HG03469 (cell line): ENCODE measurements around the gene NKAPL.

ENCODE experiments used
- ATAC-seq: cut with Tn5 transposase; IDR thresholded peaks from one replicate; pipeline ENCODE4 v1.9.1; 2021; ENCODE audit warnings: mild to moderate bottlenecking, moderate library complexity, moderate number of reproducible peaks; ENCODE audit not compliant: unreplicated experiment

Gene NKAPL

DNA sequence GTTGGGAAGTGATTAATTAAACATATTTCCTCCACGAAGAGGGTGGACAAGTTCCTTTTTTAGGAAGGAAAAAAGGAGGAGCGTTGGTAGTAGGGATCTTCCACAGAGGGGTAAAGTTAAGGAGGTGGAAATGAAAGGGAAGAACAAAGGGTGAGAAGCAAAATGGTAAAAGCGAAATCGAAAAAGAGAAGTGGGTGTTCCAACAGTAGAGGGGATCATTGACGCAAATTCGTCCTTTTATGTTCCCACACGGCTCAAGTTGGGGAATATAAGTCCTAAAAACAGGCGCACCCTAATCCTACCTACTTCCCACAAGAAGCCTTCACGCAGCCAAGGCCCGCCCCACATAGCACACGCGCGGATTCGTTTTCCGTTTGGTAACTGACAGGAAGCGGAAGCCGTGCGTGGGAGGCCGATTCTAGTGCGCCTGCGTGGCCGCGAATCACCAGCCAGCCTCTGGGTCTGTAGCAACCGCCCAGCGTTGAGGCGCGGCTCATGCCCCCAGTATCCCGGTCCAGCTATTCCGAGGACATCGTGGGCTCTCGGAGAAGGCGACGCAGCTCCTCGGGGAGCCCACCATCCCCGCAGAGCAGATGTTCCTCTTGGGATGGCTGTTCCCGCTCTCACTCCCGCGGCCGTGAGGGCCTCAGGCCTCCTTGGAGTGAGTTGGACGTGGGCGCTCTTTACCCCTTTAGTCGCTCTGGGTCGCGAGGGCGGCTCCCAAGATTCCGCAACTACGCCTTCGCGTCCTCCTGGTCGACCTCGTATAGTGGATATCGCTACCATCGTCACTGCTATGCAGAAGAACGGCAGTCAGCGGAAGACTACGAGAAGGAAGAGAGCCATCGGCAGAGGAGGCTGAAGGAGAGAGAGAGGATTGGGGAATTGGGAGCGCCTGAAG, at the start of gene NKAPL:
Gene NKAPL, plus strand, starts transcription at position 421 of the 901 bp plus-strand sequence. Its CDS starts 75 bp downstream, at position 496.
- ATAC-seq = no peak

DNA sequence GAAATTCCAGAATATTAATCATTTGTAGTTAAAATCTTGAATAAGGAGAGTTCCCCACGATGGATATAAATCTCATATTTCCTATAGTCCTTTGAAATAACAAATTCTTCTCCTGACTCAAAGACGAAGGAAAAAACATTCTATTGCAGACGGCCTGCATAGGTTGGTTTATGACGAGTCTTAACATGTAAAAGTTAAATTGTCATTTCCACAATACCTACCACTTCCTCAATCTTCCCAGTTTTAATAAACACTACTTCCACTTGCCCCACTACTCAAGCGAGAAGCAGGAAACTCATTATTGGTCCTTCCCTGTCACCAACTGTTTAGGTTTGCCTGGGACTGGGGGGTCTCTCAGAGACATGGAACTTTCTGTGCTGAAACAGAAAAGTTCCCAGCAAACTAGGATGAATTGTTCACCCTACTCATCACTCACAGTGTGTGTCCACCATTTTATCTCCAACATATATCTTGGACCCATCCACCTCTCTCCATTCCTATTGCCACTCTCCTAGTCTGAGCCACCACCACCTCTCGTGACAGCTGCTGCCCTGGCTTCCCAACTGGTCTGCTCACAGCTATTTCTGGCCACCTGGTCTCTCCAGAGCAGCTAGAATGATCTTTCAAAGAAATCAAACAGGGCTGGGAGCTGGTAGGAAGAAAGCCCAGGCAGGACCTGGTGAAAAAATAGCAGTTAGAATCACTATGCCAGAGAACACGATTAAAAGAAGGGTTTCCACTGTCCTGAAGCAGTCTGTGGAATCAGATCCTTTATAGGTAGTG, 49.2 kb upstream of the NKAPL start:
- no peak for ATAC-seq

DNA sequence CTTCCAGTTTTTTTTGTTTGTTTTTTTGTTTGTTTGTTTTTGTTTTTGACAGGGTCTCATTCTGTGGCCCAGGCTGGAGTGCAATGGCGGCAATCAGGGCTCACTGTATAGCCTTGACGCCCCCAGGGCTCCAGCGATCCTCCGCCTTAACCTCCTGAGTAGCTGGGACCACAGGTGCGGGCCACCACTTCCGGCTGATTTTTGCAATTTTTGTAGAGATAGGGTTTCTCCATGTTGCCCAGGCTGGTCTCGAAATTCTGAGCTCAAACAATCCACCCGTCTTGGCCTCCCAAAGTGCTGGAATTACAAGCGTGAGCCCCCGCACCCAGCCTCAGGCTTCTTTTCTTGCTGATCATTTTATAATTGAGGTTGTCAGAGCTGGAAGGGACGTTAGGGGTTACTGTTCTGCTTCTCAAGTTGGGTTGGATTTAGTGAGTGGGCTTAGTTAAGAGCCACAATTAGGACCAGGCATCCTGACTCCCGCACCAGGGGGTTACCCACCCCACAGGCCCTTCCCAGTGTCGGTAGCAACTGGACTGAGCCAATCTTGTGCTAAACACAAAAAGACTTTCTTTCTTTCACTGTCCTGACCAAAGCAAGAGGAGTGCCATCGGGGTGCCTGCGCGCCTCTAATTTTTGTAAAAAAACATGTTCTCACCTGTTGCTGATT, 47.1 kb upstream of the NKAPL start:
- no peak for ATAC-seq

DNA sequence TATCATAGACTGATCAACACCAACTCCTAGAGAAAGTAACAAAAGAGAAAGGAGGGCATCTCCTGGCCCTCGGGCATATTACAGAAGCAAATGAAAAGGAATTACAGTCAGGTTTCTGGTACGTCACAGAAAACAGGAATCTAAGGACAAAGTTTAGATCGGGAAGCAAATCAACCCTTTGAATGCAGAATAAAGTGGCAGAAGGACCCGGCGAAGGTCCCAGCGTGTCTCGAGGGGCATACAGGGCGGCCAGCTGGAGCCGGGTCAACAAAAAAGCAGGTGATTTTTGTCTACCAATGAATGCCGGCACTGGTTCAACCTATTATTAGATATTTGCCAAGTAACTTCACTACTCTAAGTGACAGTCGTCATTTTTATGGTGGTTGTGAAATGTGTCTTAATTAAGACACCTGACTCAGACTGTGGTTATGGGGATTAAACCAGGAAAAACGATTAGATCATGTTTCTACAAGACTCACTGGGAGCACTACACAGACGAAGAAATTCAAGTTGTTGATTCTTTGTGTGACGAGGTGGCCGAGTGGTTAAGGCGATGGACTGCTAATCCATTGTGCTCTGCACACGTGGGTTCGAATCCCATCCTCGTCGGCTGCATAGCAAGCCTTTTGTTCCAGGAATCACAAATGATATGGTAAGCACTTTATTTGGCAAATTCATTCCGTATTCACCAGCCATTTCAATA, 46.4 kb upstream of the NKAPL start:
- ATAC-seq = no peak

DNA sequence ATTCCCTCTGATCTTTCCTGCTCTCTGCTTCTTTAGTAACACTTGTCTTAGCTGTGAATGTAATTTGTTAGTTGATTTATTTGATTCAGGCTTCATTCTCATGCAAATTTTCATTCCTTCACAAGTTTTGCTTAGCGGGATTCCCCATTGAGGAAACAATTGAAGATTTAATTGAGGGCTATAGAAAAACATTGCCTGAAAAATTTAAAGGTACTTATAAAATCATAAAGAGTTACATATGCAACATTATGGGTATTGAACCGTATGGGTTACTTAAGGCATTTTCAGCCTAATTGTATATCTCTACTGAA, 45.9 kb upstream of the NKAPL start:
- ATAC-seq = no peak

DNA sequence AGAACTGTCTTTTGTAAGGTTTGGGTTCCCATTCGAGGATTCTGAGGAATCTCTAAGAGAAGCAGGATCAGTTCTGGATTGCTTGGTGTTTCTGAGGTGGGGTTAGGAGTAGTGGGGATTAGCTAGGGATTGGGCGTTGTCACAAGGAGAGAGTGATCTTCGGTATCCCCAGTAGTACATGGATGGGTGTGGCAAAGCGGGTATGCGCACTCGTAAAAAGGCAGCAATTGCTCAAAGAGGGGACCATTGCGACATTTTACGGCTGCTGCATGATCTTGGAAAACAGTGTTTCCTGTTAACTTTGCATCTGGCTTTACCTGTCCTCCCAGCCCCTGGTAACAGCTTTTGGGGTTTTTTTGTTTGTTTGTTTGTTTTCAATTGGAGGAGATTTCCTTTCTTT, 43.7 kb upstream of the NKAPL start:
- no peak for ATAC-seq

DNA sequence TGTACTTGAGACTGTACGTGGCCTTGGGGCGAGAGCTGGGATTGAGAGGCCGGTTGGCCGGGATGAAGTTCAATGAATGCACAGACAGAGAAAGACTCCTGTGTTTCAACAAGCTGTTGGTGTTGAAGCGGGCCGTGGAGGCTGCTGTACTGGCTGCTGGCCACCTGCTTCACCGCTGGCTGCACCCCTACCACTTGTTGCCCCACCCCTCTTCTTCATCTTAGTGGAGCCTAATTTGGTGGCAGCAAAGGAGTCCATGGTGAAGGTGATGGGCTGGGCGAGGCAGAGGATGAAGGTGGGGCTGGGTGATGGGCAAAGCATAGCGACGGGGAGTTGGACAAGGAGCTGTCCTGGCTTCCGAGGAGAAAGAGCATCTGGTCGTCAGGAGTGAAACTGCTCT, 41.2 kb upstream of the NKAPL start:
- ATAC-seq = no peak

DNA sequence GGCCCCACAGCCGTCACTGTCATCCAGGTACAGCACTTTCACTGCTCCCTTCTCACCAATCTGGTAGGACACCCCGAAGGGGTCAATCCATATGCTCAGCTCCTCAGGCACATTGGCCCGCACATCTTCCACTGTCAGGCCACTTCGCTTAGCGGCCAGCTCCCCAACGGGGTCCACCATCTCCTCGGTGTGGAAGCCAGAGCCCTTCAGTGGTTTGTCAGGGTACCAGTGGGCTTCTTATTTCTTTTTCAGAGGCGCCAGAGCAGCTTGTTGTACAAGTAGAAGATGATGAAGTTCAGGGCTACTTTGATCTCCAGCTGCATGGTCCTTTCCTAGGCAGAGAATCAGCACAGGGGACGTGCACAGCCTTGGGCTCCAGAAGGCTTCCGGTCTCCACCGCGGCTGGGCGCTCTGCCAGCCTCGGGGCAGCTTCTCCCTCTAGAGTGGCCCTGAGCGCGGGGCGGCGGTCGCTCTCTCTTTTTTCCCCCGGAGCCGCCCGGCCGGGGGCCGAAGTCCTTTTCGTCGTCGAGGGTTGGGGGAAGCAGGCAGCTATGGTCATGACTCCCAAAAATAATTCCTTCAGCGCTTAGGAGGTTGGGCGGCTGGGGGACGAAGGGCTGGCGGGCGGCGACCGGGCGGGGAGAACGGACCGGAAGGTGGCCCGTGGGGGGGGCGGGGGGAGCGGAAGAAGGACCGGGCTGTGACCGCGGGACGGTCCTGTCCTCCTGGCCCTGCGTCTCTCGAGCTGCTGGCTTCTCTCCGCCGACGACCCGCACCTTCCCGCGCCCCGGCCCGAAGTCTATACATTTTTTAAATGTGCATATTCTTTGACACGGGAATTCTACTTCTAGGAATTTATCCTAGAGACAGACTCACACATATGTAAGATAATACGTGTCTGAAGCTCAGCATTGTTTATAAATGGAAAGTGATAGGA, 40.5 kb upstream of the NKAPL start:
- no peak for ATAC-seq

DNA sequence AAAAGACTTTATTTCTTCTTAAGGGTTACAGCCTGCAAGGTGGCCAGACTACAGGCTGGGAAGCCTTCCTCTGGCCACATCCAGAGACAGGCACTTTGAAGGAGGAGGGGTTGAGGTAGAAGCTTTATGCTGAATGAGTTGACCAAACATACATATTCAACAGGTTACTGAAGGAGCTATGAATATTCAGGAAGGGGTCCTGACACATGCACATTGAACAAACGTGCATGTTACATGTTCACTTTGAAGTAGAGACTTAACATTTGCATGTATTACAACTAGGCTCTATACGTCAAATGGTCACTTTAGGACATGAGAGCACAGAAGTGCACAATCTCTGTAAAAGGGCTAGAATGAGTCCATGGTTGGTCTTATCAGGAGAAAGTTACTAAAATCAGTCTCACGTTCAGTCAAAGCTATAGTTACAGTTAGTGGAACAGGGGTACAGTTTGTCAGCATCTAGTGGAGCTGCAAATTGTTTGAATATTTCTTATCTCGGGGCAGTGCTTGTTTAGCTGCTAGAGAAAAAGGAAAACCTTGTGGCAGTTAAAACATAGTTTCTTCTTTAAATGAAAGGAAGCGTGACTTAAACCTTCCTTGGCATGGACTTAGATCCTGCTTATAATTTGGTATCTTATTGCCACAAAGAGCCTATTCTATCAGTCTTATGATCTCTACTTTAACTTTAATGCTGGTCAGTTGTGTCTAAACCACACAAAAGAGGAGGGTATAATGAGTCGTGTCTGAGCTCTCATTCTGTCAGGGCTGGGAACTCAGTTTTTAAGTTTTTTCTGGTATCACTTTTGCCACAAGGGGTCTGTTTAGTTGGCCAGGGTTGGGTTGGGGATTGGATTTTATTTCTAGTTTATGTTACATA, 38.6 kb upstream of the NKAPL start:
- no peak for ATAC-seq

DNA sequence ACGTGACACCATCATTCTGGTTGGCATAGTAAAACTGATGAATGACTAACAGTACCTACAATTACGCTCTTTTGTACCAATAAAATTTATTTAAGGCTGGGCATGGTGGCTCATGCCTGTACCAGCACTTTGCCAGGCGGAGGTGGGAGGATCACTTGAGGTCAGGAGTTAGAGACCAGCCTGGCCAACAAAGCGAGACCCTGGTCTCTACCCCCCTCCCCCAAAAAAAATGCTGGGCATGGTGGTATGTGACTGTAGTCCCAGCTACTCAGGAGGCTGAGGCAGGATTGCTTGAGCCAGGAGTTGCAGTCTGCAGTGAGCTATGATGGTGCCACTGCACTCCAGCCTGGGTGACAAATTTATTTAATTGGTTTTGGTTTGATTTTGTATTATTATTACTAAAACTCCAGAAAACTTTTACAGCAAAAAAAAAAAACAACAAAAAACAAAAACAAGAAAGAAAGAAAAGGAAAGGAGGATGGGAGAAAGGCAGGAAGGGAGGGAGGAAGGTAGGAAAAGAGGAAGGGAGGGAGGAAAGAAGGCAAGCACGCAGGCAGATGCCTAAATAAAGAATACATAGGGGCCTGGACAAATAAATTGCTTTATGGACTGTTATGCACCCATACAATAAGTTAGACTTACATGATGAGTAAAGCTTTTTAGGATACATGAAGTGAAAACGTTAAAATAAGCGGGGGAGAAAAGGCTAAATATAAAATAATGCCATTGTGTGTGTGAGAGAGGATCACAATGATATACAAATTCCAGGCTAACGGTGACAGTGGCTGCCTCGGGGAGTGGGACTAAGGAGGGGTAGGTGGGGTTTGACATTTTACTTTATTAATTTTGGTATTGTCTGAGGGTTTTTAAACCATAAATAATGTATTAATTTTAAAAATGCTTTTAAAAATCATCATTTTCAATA, 34.7 kb upstream of the NKAPL start:
- no peak for ATAC-seq

DNA sequence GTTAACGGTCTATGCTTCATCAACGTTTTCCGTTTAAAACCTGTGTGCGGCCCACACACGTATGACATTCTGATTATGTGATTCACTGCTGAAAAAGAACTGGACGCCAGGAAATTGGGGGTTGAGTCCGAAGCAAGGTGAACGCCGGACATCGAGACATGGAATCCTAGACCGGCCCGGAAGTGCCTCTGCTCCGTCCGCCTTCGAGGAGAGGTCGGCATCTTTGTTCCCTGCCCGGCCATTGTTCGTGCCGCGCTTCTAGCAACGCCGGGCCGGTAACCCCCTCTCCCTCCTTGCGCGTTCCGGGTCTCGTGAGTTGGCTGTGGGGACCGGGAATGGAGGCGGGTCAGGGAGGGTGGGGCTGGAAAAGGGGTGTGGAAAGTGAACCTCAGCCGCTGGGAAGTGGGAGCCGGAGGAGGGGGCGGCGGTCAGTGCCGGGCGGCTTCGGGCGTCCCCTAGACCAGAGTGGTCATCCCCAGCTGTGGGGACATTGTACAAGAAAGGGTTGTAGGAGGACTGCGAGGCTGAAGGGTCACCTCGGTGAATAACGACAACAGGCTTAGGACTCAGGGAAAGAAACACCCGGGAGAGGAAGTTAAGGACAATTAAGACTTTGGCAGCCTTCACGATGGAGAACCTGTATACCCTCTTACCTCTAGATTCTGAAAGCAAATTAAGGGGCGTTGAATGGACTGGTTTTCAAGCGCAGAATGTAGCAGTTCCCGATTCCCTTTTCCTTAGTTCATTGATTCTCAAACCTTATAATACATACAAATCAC, 33.9 kb upstream of the NKAPL start, which contains the start of gene ZSCAN9:
Gene ZSCAN9, plus strand, starts transcription at position 220 of the 779 bp plus-strand sequence. CDS start 1,810 bp downstream, outside the sequence.
- no peak for ATAC-seq

DNA sequence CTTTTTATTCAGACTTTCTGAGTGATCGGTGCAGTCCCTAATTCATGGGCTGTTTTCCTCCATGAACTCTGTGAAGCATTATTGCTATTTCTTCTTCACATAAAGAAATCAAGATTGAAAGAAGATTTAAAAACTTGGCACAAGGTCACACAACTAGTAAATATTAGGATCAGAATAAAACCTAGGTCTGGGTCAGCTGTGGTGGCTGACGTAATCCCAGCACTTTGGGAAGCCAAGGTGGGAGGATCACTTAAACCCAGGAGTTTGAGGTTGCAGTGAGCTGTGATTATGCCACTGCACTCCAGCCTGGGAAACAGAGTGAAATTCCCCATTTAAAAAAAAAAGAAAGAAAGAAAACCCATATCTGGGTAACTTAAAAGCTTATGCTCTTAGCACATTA, 32.6 kb upstream of the NKAPL start:
- no peak for ATAC-seq

DNA sequence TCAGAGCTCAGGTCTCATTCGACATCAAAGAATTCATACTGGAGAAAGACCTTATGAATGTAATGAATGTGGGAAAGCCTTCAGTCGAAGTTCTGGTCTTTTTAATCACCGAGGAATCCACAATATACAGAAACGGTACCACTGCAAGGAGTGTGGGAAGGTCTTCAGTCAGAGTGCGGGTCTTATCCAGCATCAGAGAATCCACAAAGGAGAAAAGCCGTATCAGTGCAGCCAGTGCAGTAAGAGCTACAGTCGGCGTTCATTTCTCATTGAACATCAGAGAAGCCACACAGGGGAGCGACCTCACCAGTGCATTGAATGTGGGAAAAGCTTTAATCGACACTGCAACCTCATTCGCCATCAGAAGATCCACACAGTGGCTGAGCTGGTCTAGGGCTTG, 26.3 kb upstream of the NKAPL start:
- ATAC-seq = no peak

DNA sequence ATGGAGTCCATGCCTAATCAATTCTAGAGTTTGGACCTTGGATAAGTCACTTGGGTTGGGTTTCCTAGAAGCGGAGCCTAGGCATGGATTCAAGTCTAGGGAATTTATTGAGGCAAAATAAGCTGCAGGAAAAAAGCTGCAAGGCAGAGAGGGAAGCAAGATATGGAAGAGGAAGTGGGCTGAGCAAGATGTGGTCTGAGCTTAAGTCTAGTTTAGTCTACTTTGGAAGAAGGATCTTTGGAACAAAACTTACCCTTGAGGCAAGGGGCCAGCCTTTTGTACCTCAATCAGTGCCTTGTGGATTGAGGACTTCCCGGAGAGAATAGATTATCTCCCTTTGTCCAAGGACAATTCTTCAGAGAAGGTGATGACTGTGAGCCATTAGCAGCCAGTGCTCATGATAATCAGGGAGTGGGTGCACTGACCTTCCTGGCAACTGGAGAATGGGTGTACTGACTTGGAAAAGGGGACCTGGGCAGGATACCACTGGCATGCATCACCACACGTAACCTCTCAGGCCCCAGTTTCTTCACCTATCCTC, 23.1 kb upstream of the NKAPL start:
- ATAC-seq = no peak

DNA sequence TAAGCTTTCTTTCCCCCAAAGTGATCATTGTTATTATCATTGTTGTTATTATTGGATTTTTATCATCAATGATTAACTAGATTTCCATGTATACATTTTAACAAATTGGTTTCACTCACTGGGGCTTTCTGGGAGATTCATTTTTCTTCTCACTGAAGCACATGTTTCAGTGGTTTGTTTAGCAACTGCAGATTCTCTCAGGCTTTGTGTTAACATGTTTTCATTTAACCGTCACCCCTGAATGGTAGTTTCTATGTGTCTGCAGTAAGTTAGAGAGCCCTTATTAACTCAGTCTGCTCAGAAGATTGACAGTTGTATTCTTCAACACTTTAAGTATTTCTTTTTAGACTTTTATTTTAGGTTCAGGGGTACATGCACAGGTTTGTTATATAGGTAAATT, 19.5 kb upstream of the NKAPL start:
- ATAC-seq = no peak

DNA sequence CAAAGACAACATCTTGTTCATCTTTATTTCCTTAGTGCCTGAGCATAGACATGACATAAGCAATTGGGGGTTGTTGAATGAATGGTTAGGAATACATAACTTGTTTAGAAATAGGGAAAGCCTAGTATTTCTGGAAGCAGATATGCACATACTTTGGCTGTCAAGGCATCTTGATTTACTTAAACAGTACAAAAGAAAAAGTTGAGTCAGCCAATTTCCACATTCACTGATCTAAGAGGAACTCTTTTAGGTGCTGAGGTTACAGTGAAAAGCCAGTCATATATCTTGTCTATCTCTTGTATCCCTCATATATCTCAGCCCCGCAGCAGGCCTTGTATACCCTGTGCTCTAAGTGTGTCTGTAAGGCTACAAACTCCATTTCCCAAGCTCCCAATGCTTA, 18.6 kb upstream of the NKAPL start:
- ATAC-seq = no peak

DNA sequence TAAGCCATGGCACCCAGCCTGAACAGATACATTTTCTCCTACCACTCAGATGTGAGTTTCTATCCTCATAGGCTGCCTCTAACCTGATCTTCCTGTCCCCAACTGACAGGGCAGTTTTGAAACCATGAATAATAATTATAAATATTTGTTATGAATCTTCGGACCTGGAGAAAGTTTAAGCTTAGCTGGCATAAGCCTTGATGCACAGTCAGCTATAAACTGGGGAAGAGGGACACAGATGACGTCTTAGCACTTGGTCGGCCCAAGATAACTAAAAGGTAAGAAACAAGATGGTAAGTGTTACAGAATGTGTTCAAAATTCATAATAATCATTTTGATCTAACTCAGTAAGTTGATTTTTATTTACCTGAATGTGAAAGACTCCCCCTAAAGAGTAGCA, 15.2 kb upstream of the NKAPL start:
- no peak for ATAC-seq
